Lung (tissue), 12 donors: Measurements from ENCODE around the gene CNTNAP2. TPM values are rescaled to one million over a fixed set of nuclear protein-coding genes. Genes with fewer than 3 reads are reported as not detected.

Source experiments
- ATAC-seq: fragments of 200-7000 bp; cut with Tn5 transposase; one replicate; pipeline ENCODE4 v1.9.1; 2020; ENCODE audit warnings: moderate number of reproducible peaks; ENCODE audit not compliant: insufficient read depth, low FRiP score
- DNase-seq, 3 donors: peaks; one replicate each; pipeline ENCODE4 v3.0.0-alpha.2; 2013 to 2017
- H3K27ac ChIP-seq, 2 donors: one replicate each; pipeline ENCODE4 v1.5.1; 2013; ENCODE audit warnings: mild to moderate bottlenecking in 2 of 2, moderate library complexity in 2 of 2, control low read depth in 1 of 2, inconsistent platforms in 1 of 2, low read depth in 1 of 2, low read length in 1 of 2
- H3K27me3 ChIP-seq, 3 donors: one replicate each; pipeline ENCODE4 v1.5.1; 2013; ENCODE audit warnings: low read length in 2 of 3; ENCODE audit not compliant: control insufficient read depth in 3 of 3, insufficient read depth in 3 of 3
- H3K36me3 ChIP-seq, 4 donors: one replicate each; pipeline ENCODE4 v1.5.1; 2013; ENCODE audit warnings: low read length in 4 of 4, mild to moderate bottlenecking in 1 of 4, moderate library complexity in 1 of 4; ENCODE audit not compliant: control insufficient read depth in 4 of 4, insufficient read depth in 4 of 4
- H3K4me1 ChIP-seq, 5 donors: one replicate each; pipeline ENCODE4 v1.5.1; 2013; ENCODE audit warnings: low read length in 5 of 5, mild to moderate bottlenecking in 2 of 5, moderate library complexity in 1 of 5; ENCODE audit not compliant: control insufficient read depth in 5 of 5, insufficient read depth in 5 of 5
- H3K4me3 ChIP-seq: one replicate; pipeline ENCODE4 v1.5.1; 2013; ENCODE audit warnings: mild to moderate bottlenecking, control low read depth, moderate library complexity
- H3K9ac ChIP-seq, 2 donors: one replicate each; pipeline ENCODE4 v1.5.1; 2013; ENCODE audit warnings: low read length in 2 of 2, control low read depth in 1 of 2; ENCODE audit not compliant: insufficient read depth in 1 of 2
- H3K9me3 ChIP-seq, 4 donors: one replicate each; pipeline ENCODE4 v1.5.1; 2013; ENCODE audit warnings: low read length in 3 of 4, mild to moderate bottlenecking in 1 of 4, moderate library complexity in 1 of 4; ENCODE audit not compliant: control insufficient read depth in 4 of 4, insufficient read depth in 3 of 4
- WGBS, 2 donors: extraction: QIAGEN DNeasy Blood & Tissue Kit; methylation state at CpG; one replicate each; pipeline ENCODE4 v1.1.7; 2013; 5-methylcytosine and 5-hydroxymethylcytosine counted together
- polyA plus RNA-seq, 2 donors: library from polyadenylated mRNA; stranded (reverse); fragments of 200-250 nt; gene quantifications; one replicate each; pipeline ENCODE4 v1.2.1, GENCODE V29; 2013
- total RNA-seq, 2 donors: library from RNA; depleted of rRNA in 1 of 2; stranded (reverse); fragments of >200 nt in 1 of 2; gene quantifications; one replicate each; pipeline ENCODE4 v1.2.1, GENCODE V29; 2014 to 2021
- TF ChIP-seq, protein P1 (sequence below): IDR thresholded peaks from 2 replicates; pipeline ENCODE4 v1.5.1; 2012; ENCODE audit warnings: mild to moderate bottlenecking; ENCODE audit errors: control extremely low read depth, extremely low read depth
- donor health status: control.
- donor health status: control.
- donor health status: Bipolar disorder and iron deficiency.
- donor health status: healthy.
- donor health status: DM: yes; HTN: yes; CAD: no.

CNTNAP2 gene
- total and polyA plus RNA-seq, 4 donors = 0.18 to 45.3 (median 0.52) TPM

DNA sequence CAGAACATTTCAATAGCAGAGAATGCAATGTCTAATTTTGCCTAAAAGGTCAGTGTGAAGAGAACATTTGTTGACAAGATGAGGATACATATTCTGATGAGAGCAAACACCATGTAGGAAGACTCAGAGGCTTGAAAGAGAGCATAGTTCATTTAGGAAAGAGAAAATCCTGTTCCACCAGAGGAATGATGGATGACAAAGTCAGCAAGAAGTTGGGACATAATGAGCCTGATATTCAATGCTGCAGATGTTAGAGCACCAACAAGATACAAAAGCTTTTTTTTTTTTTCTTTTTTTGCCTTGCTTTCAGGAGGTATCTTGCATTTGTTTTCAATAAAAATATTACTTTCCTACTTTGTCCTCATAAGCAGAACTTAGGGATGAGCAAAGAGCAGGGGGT is 1522.0 kb downstream of the CNTNAP2 start:
- peaks cover 0 to 2% (median 0%) of the 10 kb centered on the region in 4 donors for H3K9me3 ChIP-seq
- TF ChIP-seq, protein P1, sequence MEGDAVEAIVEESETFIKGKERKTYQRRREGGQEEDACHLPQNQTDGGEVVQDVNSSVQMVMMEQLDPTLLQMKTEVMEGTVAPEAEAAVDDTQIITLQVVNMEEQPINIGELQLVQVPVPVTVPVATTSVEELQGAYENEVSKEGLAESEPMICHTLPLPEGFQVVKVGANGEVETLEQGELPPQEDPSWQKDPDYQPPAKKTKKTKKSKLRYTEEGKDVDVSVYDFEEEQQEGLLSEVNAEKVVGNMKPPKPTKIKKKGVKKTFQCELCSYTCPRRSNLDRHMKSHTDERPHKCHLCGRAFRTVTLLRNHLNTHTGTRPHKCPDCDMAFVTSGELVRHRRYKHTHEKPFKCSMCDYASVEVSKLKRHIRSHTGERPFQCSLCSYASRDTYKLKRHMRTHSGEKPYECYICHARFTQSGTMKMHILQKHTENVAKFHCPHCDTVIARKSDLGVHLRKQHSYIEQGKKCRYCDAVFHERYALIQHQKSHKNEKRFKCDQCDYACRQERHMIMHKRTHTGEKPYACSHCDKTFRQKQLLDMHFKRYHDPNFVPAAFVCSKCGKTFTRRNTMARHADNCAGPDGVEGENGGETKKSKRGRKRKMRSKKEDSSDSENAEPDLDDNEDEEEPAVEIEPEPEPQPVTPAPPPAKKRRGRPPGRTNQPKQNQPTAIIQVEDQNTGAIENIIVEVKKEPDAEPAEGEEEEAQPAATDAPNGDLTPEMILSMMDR = no peak
- H3K36me3 ChIP-seq = no peaks in the 10 kb centered on the region
- no peak overlapping the region for H3K4me3 ChIP-seq
- no peak overlapping the region for H3K27ac ChIP-seq
- ATAC-seq (no peak), DNase-seq (no peak)
- no peak overlapping the region for H3K9ac ChIP-seq
- no peaks in the 10 kb centered on the region for H3K4me1 ChIP-seq
- no peaks in the 10 kb centered on the region for H3K27me3 ChIP-seq

DNA sequence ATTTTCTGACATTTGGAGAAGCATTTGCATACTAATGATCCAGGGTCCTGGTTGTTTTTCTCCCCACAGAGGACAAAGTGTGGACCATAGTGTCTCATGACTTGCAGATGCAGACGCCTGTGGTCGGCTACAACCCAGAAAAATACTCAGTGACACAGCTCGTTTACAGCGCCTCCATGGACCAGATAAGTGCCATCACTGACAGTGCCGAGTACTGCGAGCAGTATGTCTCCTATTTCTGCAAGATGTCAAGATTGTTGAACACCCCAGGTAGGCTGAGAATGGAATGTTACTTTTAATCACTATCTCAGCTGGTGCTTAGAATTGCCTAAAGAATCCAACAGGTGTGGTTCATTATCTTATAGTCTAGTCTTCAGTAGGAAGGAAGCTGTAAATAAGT is 1522.4 kb downstream of the CNTNAP2 start:
- TF ChIP-seq, protein P1 = no peak
- Histone ChIP-seq H3K4me1 (no peaks in the 10 kb centered on the region), H3K4me3 (no peak overlapping the region), H3K9me3 (peaks cover 0 to 2% (median 0%) of the 10 kb centered on the region in 4 donors), H3K36me3 (no peaks in the 10 kb centered on the region), H3K27ac (no peak overlapping the region), H3K9ac (no peak overlapping the region), H3K27me3 (no peaks in the 10 kb centered on the region)
- 76 to 93% methylated on average over 6 of the region's 6 CpGs for WGBS, 2 donors
- no peak for DNase-seq
- ATAC-seq = no peak

DNA sequence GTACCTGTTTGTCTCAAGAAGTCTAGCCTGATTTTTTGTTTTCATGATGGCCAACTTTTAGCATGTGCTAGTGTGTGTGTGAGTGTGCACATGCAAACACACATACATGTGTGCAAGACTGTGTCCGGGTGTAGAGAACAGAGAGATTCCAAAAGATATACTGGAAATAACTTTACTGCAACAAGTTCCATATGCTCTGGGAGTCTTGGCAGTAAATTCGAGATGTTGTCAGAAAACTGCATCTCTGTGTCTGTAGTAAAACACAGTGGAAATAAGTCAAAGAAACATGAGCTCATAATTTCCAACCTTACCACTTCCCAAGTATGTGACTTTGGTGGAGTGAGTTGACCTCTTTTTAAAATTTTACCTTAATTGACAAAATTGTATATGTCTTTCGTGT is 1523.2 kb downstream of the CNTNAP2 start:
- DNase-seq (peak in 2 of 3 donors; percentile 7 to 58), ATAC-seq (no peak)
- WGBS, 2 donors = 70 to 76% methylated on average over 3 of the region's 3 CpGs
- no peak overlapping the region for H3K9ac ChIP-seq
- H3K27me3 ChIP-seq = no peaks in the 10 kb centered on the region
- no peaks in the 10 kb centered on the region for H3K36me3 ChIP-seq
- no peak overlapping the region for H3K4me3 ChIP-seq
- H3K9me3 ChIP-seq = peaks cover 0 to 2% (median 0%) of the 10 kb centered on the region in 4 donors
- H3K4me1 ChIP-seq = no peaks in the 10 kb centered on the region
- no peak overlapping the region for H3K27ac ChIP-seq
- TF ChIP-seq, protein P1 = no peak

DNA sequence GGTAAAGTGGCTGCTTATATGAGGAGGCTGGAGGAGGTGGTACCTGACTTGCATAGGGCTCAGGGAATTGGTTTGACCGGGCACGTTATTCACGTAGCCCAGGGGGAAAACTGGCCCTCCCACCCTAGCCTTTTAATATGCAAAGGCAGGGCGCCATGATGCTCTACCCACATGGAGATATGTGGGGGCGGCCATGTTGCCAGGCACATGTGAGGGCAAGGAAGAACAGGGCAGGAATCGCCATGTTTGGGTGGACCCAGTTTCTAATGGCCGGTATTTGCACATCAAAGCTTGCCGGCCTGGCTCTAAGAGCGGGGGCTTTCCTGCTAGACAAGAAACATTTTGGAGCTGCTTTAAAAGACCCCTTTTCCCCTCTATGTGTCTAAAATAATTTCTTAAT is 1524.2 kb downstream of the CNTNAP2 start:
- ATAC-seq (no peak), DNase-seq (no peak)
- Histone ChIP-seq H3K36me3 (no peaks in the 10 kb centered on the region), H3K27ac (no peak overlapping the region), H3K4me3 (no peak overlapping the region), H3K9me3 (peaks cover 0 to 2% (median 0%) of the 10 kb centered on the region in 4 donors), H3K4me1 (peaks cover 0 to 7% (median 0%) of the 10 kb centered on the region in 5 donors), H3K27me3 (no peaks in the 10 kb centered on the region), H3K9ac (no peak overlapping the region)
- TF ChIP-seq, protein P1 = no peak
- WGBS, 2 donors = 86 to 88% methylated on average over 9 of the region's 9 CpGs
